ENCODE data around the gene ACVR1C.

- TF ChIP-seq CTCF (conservative IDR thresholded peaks at IDR 0.05; ENCODE audit: low read length) (no peak), EZH2phosphoT487 (IDR thresholded peaks at IDR 0.05; ENCODE audit: borderline replicate concordance) (no peak)
Measured at GRCh38 chr2:157504623-157505022, 124.0 kb downstream of the ACVR1C start.

Measured in Loucy (cell line).